Breast epithelium (tissue), 3 donors: ENCODE measurements around the gene ANKRD11.

Experiments
- CTCF ChIP-seq, 3 donors: fragments of 450-650 bp; IDR thresholded peaks; one replicate each; pipeline ENCODE4 v1.5.1; 2016 to 2017; ENCODE audit warnings: antibody characterized with exemption in 3 of 3, mild to moderate bottlenecking in 3 of 3, moderate library complexity in 3 of 3
- POLR2A ChIP-seq: fragments of 450-650 bp; IDR thresholded peaks from one replicate; pipeline ENCODE4 v1.6.1; 2016; ENCODE audit warnings: antibody characterized with exemption, mild to moderate bottlenecking, moderate library complexity
- POLR2AphosphoS5 ChIP-seq, 3 donors: sonication (generic); formaldehyde crosslinking; IDR thresholded peaks; one replicate each; pipeline ENCODE4 v1.6.1; 2017; ENCODE audit warnings: antibody characterized with exemption in 3 of 3

GRCh38 chr16:89475144-89475543 is 15.2 kb downstream of the ANKRD11 start:
- no peak for TF ChIP-seq POLR2AphosphoS5 (IDR thresholded peaks at IDR 0.05)
- TF ChIP-seq CTCF (IDR thresholded peaks at IDR 0.05): no peak
- TF ChIP-seq POLR2A: no peak
